Measurements from ENCODE around the gene CD82. TPM values are rescaled to one million over a fixed set of nuclear protein-coding genes. Genes with fewer than 3 reads are reported as not detected.

Gene CD82
- total RNA-seq, 1 experiment from 2014 or later: 4.5 TPM

DNA sequence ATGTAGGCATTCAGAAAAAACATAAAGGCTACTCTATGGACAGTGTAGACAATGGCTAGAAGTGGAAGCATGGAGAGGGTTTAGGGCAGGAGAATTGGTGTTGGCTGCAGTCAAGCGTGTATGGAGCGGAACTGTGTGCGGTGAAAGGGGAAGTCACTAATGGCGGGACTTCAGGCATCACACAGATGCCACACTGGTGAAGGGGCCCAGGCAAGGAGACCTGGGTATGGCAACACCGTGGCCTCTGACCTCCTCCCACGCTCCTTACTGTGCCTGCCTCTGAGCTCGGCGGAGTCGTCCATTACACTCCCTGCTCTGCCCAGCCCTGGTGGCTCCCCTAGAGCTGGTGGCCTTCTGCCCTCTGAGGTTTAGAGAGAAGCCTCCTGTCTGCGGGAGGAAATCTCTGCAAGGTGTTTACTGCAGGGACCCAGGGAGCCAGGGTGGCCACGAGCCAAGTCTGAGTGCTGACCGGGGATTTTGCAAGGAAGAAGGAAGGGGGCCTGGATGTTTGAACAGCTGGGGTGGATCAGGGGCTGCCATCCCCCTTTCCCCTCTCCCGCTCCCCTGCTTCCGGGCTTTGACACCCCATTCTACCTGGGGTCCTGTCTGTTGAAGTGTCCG lies 86.2 kb downstream of the CD82 start:
- Histone ChIP-seq H3K4me2 (ENCODE audit: insufficient read depth, insufficient read length, low read length) (no peak overlapping the region), H3K27me3 (ENCODE audit: insufficient read depth, low read length) (no peaks in the 10 kb centered on the region), H4K5ac (ENCODE audit: insufficient read length, low read depth, low read length) (no peak overlapping the region), H3K9me3 (ENCODE audit: control insufficient read depth, low read depth, low read length) (no peaks in the 10 kb centered on the region), H2BK15ac (ENCODE audit: low read depth, low read length) (no peak overlapping the region), H3K23me2 (ENCODE audit: insufficient read length, low read depth, low read length, poor library complexity, severe bottlenecking) (no peaks in the 10 kb centered on the region), H2AFZ (ENCODE audit: low read length) (no peak overlapping the region), H3K56ac (ENCODE audit: insufficient read length, low read depth, low read length) (no peak overlapping the region), H3K79me1 (ENCODE audit: insufficient read depth, low read depth, low read length, poor library complexity, severe bottlenecking) (no peaks in the 10 kb centered on the region), H2BK120ac (ENCODE audit: low read depth, low read length, poor library complexity, severe bottlenecking) (no peak overlapping the region), H2BK20ac (ENCODE audit: low read depth, low read length, poor library complexity, severe bottlenecking) (no peak overlapping the region), H4K8ac (replicated peaks; ENCODE audit: insufficient read length, low read depth, low read length) (no peak overlapping the region), H2BK12ac (ENCODE audit: insufficient read length, low read depth, low read length) (no peak overlapping the region), H3K9ac (ENCODE audit: extremely low read depth, insufficient read length, low read length) (no peak overlapping the region), H3K79me2 (ENCODE audit: insufficient read depth, low read length) (no peaks in the 10 kb centered on the region), H3K23ac (ENCODE audit: insufficient read length, low read depth, low read length) (no peak overlapping the region), H3K18ac (ENCODE audit: insufficient read length, low read depth, low read length) (no peak overlapping the region), H2BK5ac (ENCODE audit: insufficient read length, low read length) (no peak overlapping the region), H3K27ac (ENCODE audit: insufficient read length, low read depth, low read length) (no peak overlapping the region), H3T11ph (ENCODE audit: low read length) (no peak overlapping the region), H3K4ac (ENCODE audit: low read depth, low read length) (no peak overlapping the region), H4K91ac (ENCODE audit: insufficient read length, low read depth, low read length) (no peak overlapping the region), H4K20me1 (ENCODE audit: control insufficient read depth, insufficient read depth, insufficient read length) (no peaks in the 10 kb centered on the region), H2AK5ac (ENCODE audit: insufficient read length, low read length) (no peak overlapping the region), H3K14ac (ENCODE audit: insufficient read depth, low read length) (no peak overlapping the region; the same call in 1 of the 2 replicates), H3K4me1 (ENCODE audit: insufficient read depth, low read length) (no peaks in the 10 kb centered on the region)
- H3K36me3 Mint-ChIP-seq (ENCODE audit: insufficient read depth in 1 of 3, low read depth in 3 of 3): no peaks in the 10 kb centered on the region
- no peak overlapping the region for H3K4me3 Mint-ChIP-seq
- peaks cover 5 to 13% of the 10 kb centered on the region in 2 experiments; a peak in 3 of 4 replicates for H3K4me1 Mint-ChIP-seq
- no CpG with 5 or more reads among the region's 15 CpGs for WGBS (ENCODE audit: extremely low coverage, insufficient read length, low lambda C conversion rate)
- peaks cover 14% of the 10 kb centered on the region for H3K27me3 Mint-ChIP-seq (ENCODE audit: low read depth)
- TF ChIP-seq, protein P1, sequence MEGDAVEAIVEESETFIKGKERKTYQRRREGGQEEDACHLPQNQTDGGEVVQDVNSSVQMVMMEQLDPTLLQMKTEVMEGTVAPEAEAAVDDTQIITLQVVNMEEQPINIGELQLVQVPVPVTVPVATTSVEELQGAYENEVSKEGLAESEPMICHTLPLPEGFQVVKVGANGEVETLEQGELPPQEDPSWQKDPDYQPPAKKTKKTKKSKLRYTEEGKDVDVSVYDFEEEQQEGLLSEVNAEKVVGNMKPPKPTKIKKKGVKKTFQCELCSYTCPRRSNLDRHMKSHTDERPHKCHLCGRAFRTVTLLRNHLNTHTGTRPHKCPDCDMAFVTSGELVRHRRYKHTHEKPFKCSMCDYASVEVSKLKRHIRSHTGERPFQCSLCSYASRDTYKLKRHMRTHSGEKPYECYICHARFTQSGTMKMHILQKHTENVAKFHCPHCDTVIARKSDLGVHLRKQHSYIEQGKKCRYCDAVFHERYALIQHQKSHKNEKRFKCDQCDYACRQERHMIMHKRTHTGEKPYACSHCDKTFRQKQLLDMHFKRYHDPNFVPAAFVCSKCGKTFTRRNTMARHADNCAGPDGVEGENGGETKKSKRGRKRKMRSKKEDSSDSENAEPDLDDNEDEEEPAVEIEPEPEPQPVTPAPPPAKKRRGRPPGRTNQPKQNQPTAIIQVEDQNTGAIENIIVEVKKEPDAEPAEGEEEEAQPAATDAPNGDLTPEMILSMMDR (conservative IDR thresholded peaks at IDR 0.05): no peak
- H3K27ac Mint-ChIP-seq: peak overlapping the region in 1 of 3 experiments; percentile 7; a peak in 2 of 7 replicates
- peaks cover 0 to 4% of the 10 kb centered on the region in 2 experiments; a peak in 2 of 5 replicates for H3K9me3 Mint-ChIP-seq
- no peak for DNase-seq
